Astrocyte of the spinal cord (primary cell): ENCODE data around the gene GNA14.
A peak's percentile ranks its signal among the peaks of the same experiment; 100 is the strongest.

Source experiments
- DNase-seq: peaks from one replicate; pipeline ENCODE4 v3.0.0; 2011; ENCODE audit warnings: low read depth, low spot score
- H3K4me3 ChIP-seq: 2 replicates; pipeline ENCODE4 v1.5.1; 2011; ENCODE audit warnings: low read depth, mild to moderate bottlenecking, low read length, moderate library complexity
- CTCF ChIP-seq: IDR thresholded peaks from 2 replicates; pipeline ENCODE4 v1.5.1; 2012; ENCODE audit warnings: low read depth, mild to moderate bottlenecking, low read length, inconsistent platforms
- in situ Hi-C: cut with HindIII; loops from 2 replicates; pipeline ENCODE4 v1.10.0; 2017; ENCODE audit warnings: low sequenced_read_pairs

The GNA14 gene

GRCh38 chr9:77471572-77471971, 176.6 kb downstream of the GNA14 start:
- no peak for DNase-seq
- TF ChIP-seq CTCF: no peak
- no peak overlapping the region for H3K4me3 ChIP-seq
- in situ Hi-C loops: no loop called here

GRCh38 chr9:77469515-77470231, 178.4 kb downstream of the GNA14 start:
- TF ChIP-seq CTCF: no peak
- no peak for DNase-seq
- in situ Hi-C loops: no loop called here
- H3K4me3 ChIP-seq: no peak overlapping the region

- TF ChIP-seq CTCF: no peak
- in situ Hi-C loops: no loop called here
- H3K4me3 ChIP-seq: no peak overlapping the region
- DNase-seq: peak; percentile 41
Measured at GRCh38 chr9:77464661-77465060, 183.5 kb downstream of the GNA14 start.

- in situ Hi-C loops: no loop called here
- DNase-seq: no peak
- no peak for TF ChIP-seq CTCF
Measured at GRCh38 chr9:77463151-77463550, 185.0 kb downstream of the GNA14 start.

GRCh38 chr9:77462066-77462465, 186.1 kb downstream of the GNA14 start:
- no peak for DNase-seq
- no peak overlapping the region for H3K4me3 ChIP-seq
- no peak for TF ChIP-seq CTCF
- in situ Hi-C loops: no loop called here

More at GRCh38 chr9:77463151-77463550, 185.0 kb downstream of the GNA14 start:
- no peak overlapping the region for H3K4me3 ChIP-seq

GRCh38 chr9:77460938-77461337, 187.2 kb downstream of the GNA14 start:
- H3K4me3 ChIP-seq: no peak overlapping the region
- DNase-seq: no peak
- in situ Hi-C loops: no loop called here
- no peak for TF ChIP-seq CTCF
